Hepatic stellate cell (primary cell): ENCODE results near the gene NT5C1A.

Source experiments
- DNase-seq: peaks from one replicate; pipeline ENCODE4 v3.0.0; 2011; ENCODE audit warnings: low spot score

NT5C1A gene

DNA sequence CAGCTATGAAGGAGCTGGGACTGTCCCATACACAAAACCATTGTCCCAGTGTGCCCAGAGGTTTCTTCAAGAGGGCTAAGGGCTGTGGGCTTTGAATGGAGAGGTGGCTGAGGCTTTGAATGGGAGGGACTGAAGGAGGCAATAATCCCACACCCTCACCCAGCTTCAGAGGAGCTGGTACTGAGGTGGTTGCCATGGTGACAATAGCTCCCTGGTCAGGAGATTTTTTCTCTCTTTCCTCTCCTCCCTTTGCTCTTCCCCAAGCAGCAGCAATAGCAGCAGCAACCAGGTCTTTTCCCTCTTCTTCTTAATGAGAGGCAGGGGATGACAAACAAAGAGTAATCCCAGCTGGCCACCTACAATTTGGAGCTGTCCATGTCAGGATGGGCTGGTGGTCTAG lies 17.7 kb upstream of the NT5C1A start:
- DNase-seq: no peak

DNA sequence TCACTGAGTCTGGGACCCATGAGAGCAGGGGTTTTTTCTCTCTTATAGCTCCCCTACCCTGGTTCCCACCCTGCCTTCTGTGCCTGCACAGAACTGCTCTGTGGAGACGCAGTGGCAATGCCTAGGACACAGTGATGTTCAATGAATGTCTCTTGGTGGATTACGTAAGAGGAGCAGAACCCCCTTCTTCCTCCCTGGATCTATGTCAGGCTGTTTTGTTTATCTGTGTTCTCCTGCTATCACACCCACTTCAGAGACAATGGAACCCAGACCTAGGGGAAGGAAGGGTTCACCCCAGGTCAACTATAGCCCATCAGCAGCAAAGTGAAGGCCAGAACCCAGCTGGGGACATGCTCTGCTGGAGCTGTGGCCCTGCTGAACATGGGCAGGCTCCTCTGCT lies 17.3 kb upstream of the NT5C1A start:
- no peak for DNase-seq

DNA sequence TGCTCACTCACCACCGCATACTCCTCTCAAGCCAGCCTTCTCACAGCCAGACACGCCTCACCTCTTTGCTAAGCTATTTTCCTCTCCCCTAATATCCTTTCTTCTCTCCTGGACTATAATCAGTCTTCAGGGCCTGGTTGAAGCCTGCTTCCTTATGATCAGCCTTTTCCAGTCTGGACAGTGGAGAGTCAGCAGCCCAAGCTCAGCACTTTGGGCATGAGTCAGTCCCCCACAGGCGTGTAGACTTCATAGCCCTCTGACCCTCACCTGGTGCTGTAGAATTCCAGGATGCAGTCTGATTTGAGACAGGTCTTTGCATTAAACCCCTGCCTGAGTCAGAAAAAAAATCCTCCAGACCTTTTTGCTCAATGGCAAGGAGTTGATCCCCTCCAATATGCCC lies 16.8 kb upstream of the NT5C1A start:
- DNase-seq: no peak

DNA sequence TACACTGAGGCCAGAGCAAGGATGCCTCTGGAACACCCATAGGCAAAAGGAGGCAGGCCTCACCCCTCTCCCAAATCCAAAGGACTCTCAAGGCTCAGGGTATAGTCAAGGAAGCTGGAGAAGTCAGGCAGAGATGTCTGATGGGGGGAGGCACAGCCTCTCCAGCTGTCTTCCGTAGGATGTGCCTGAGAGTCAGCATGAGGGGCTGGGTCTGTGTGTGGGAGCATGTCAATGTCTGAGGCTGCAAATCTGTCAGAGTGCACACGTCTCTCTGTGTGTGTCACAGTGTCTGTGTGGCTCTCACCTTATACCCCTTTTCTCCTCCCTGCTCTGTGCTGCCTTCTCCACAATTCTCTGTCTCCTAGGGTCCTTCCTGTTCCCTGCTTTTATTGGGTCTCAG lies 15.3 kb upstream of the NT5C1A start:
- no peak for DNase-seq

DNA sequence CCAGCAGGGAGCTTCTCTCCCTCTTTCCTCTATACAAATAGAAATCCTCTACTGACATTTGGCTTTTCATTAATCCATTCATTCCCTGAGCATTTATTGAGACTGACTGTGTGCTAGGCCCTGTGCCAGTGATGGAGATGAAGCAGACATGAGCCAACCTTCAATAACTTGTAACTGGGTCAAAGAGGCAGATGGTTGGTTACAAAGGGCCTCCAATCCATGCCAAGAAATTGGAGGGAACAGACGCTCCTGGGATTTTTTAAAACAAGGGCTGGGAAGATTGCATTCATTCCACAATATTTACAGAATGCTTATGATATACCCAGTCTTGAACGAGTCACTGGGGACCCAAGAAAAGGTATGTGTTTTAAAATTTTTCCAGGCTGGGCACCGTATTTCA lies 13.2 kb upstream of the NT5C1A start:
- no peak for DNase-seq

DNA sequence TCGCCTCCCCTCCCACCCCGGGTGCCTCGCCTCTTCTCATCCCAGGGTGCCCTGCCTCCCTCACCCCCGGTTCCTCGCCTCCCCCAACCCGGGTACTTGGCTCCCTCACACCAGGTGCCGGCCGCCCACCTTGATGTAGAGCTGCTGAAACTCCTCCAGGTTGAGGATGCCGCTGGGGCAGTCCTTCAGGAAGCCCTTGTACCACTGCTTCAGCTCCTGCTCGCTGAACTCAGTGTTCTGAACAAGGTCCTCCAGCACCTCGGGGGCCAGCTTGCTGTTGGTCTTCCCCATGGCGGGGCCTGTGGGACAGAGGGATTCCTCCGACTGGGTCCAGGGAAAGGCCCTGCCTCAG lies 12.4 kb upstream of the NT5C1A start:
- no peak for DNase-seq

DNA sequence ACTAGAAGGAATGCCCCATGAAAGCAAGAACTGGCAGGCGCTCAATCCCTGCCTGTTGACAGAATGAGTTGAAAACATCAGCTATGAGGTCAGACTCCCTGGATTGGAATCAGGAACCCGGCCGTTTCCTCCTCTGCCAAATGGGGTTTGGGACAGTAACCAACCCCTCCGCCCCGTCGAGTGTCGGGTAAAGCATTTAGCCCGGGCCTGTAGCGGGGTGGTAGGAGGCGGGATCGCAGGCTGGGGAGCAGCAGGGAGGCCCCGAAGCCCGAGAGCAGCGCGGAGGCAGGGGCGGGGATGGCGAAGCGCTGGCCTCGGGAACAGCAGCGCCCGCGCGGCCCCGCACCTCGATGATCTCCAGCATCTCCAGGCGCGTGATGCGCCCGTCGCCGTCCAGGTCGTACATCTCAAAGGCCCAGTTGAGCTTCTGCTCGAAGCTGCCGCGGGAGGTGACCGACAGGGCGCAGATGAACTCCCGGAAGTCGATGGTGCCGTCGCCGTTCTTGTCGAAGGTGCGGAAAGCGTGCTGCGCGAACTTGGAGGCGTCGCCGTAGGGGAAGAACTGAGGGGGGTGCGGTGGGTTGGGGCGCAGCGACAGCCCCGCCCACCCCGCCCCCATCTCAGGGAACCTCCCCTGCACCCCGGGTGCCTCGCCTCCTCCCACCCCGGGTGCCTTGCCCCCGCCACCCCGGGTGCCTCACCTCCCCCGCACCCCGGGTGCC lies 11.8 kb upstream of the NT5C1A start:
- DNase-seq: no peak

DNA sequence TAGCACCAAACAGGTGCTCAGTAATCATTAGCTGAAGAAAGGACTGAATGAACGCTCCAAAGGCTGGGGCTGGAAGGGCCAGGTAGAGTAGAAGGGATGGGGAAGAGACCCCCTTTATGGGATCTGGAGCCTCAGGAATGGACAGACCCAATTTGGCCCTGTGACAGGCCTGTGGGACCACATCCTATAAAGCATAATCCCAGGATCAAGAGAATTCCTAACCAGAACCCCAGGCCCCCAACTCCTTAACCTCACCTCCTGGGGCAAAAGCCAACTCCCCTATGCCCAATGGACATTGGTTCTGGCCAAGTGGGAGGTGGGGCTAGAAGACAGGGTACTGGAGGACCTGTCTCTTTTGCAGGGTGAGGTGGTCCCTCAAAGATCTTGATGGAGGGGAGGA lies 10.1 kb upstream of the NT5C1A start:
- no peak for DNase-seq

DNA sequence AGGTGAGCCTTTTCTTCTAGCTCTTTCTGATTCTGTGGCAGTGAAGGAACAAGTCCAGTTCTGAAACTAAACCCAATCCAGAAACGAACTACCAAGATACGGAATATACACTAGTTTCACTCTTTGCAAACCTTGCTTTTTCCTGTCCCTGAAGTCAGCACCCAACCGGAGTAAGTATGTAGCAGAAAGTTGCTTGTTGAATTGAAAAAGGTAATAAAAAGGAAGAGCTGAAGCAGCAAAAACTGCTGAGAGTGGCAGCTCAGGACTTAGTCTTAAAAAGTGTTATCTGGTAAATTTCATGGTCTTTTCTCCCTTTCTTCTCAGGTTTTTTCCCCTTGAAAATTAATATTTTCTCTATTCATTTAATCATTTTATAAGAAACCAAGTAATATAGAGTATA lies 9.4 kb upstream of the NT5C1A start:
- no peak for DNase-seq

DNA sequence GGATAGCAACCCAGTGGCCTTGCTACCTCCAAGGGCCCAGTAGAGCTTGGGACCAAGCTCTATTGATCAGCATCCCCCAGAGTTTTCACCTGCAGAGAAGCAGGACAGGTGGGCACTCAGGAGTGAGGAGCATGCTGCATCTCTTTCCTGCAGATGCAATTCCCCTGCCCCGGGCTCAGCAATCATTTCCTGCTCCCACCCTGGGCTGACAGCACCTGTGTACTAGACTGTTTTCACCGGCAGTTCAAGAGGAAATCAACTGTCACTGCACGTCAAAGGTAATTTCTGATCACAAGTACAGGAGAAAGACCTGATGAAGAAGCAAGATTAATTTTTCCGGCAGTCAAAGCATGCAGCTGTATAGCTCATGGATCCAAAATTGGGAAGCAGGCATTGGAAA lies 8.8 kb upstream of the NT5C1A start:
- DNase-seq: no peak

DNA sequence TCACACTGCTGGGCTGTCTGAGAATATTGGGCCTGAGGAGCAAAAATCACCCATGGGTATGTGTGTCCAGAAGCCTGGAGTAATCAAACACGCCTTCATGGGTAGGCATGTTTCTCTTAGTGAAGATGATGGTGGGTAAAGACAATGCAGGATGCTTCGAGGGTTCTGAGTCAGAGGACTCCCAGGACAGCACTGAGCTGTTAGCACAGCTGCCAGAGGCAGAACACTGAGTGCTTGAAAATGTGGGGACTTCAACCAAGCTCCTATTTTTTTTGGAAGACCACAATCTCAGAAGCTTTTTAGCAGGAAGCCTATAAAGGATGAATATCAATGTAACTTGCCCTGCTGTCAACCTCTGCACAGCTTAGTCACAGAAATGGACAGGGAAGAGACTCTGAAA lies 7.9 kb upstream of the NT5C1A start:
- no peak for DNase-seq

DNA sequence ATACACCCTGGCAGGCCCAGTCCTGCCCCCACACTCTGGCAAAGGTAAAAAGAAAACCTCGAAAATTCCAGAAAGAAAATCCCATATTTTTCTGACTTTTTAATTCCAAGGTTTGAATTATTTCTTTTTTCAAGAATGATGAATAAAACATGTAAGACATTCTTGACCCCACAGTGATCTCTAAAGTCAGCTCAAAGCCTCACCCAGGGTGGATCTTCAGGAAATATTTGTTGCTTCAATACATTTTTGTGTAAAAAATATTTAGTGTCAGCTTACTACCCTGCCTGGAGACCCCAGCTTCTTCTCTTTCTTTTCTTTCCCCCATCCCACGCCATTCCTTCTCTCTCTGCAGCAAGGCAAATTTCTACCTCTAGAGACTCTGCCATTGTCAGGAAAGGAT lies 7.0 kb upstream of the NT5C1A start:
- DNase-seq: no peak

DNA sequence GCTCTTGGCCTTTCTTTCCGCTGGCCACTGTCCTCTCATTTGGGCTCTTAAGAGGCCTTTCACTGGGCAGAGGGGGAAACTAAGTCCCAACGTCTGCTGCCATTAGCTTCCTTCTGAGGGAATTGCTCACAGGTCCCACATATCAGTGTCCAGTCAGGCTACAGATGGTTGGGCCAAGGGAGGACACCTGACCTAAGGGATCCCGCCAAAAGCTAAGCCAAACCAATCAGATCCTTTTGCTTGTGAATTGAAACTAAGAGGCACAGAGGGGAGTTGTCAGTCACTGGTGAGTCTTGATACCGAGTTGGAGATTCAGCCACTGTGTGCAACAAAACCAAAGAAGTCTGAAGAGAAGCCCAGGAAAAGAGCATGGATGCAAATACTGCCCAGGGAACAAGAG lies 5.7 kb upstream of the NT5C1A start:
- DNase-seq: no peak

DNA sequence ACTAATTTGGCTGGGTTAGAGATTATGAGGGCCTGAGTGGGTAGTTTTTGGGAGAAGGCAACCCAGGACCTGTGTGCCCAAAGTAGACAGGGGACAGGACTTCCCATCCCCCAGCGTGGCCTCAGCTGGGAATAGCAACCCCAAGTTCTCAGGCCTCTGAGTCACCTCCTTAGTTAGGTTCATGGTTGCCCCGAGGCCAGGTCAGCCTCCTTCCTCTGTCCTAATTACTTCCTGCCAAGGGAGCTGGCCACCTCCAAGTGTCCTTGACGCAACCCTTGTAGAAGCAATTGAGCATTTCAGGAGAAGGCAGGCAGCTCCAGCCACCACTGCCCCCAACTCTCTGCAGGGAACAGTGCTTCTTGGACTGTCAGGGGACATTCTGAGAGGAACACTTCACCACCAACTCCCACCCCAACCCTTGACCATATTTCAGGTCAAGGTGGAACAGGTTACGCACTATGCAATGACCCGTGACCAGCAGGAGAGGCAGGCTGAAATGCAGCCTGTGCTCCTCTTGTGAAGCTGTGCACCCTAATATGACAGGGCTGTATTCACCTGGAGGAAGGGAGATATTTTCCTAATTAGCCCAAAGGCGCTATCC lies 5.1 kb upstream of the NT5C1A start:
- no peak for DNase-seq

DNA sequence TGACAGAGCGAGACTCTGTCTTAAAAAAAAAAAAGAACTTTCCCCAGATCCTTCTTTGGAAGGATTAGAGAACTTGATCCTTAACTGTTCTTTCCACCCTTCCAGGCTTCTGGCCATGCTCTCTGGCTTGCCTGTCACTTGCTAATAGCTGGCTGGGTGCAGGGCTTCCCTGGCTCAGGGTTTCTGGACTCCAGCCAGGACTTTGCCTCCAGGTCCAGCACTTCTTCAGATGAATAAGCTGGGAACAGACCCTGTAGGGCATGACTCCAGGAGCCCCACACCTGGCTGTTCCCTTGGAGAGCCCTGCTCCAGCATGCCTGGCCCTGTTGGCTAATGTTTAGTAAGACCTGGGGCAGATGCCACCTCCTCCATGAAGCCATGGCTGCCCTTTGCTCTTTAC lies 3.3 kb upstream of the NT5C1A start:
- DNase-seq: no peak

DNA sequence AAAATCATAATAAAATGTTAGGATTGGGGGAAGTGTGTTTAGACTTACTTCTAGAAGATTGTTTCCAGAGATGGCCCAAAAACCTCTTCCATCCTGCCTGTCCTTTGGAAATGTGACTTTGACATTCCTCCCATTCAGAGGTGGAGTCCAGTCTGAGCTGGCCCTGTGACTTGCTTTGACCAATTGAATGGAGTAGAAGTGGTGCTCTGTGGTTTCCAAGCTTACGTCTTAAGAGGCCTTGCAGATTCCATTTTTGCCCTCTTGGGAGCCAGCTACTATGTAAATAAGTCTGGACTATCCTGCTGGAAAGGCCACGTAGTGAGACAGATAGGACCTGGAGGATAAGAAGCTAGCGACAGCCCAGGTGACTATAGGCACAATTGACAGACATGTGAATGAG lies 1.3 kb upstream of the NT5C1A start:
- DNase-seq: no peak

DNA sequence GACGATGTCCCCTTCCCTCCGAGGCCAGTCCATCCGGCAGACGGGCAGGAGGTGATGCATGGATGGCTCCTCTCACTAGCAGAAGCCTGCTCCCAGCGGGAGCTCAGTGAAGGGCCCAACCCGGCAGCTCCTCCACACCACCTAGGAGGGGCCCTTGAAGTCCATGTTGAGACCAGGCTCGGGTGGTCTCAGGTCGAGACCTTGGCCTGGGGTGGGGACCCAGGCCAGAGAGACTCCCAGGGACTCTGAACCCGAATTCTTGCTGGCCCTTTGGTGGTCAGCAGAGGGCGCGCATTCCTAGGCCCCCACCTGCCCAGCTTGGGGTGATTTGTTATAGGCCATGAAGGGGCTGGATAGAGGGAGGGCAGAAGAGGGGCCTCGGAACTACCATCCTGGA lies 642 bp upstream of the NT5C1A start:
- DNase-seq: no peak

DNA sequence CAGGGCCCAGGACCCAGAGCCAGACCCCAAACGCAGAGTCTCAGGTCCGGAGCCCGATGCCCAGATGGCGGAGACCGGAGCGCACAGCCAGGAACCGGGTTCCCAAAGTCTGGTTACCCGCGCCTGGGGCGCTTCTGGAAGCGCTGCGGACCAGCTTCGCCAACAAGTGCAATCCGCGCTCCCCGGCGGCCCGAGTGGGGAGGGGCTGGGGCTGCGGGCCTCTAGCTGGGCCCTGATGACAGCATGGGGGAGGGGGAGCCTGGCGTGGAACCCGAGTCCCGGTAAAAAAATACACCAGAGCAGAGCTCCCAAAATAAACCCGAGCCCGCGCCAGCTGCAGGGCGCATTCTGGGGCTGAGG lies 494 bp downstream of the NT5C1A start:
- no peak for DNase-seq

DNA sequence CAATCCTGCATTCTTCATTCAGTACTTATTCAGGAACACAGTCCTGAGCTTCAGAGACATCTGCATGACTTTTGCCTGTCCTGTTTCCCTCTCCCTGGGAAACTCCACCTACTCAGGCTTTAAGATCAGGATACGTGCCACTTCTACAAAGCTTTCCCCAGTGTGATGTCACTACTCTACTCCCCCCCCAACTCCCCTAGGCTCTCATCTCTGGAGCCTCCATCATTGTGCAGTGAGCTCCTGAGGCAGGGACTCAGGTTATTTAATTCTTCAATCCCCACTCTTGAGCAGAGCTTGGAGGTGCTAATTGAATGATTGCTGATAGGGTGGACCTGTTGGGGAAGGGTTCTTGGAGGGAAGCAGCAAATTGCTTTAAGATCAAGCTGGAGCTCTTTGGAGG lies 1.2 kb downstream of the NT5C1A start:
- no peak for DNase-seq

DNA sequence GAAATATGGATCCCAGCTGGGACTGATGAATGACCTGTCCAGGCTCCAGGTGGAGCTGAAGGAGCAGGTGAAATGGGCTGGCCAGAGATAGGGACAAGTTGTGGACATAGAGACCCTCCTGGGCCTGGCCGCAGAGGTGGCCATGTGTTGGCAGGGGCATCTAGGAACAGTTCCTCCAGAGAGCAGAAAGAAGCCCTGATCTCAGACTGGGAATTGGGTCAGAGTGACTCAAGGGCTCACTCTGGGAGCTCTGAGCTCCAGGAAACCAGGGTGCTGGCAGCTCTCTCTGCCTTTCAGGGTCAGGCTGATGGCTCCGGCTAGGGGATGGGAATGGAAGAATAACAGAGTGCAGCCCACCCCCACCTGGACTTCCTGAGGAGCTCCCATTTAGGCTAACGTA lies 3.0 kb downstream of the NT5C1A start:
- no peak for DNase-seq

DNA sequence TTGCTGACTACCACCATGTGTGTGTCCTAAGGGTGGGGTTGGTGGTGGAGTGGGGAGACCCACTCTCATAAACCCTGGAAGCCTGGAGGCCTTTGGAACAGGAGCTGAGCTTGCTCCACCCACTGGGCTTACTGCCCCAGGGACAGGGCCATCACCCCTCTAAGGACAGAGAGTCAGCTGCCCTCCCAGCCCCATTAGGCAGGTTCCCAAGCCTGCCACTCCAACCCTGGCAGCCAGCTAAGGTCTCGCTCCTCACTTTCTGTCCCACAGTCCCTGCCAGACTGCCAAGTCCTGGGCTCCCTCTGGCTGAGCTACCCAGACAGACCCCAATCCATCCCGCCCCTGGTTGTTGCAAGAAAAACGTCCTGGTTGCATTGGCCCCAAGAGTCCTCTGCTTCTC lies 3.8 kb downstream of the NT5C1A start:
- DNase-seq: no peak

DNA sequence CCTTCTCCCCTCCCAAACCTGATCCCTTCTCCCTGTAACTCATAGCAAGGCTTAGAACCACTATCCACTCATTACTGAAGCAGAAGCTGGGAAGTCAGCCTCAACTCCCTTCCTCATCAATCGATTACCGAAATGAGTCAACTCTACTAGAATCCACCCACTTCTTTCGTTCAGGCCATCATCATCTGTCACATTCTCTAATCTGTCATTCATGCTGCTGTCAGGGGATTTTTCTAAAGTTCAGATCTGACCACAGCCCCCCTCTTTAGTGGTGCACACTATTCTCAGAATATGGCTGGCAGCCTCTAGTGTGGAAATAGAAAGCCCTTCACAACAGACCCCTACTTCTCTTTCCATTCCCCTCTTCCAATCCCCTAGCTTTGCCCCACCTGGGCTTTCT lies 5.1 kb downstream of the NT5C1A start:
- DNase-seq: no peak

DNA sequence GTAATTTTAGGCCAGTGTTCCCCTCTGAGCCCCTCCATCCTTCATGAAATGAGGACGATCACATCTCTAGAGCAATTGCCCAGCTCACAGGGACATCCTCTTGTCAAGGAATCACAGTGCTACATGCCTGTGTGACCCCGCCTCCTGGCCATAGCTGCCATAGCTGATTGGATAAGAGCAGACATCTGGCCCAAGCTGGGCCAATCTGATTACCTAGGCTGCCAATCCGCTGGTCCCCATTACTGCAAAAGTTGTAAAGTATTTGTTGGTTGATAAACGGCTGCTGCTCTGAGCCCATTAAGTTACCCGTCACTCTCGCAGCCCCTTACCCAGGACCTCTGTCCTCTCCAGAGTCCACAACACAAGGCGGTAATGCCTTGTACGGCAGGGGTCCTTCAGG lies 8.3 kb downstream of the NT5C1A start:
- DNase-seq: no peak

DNA sequence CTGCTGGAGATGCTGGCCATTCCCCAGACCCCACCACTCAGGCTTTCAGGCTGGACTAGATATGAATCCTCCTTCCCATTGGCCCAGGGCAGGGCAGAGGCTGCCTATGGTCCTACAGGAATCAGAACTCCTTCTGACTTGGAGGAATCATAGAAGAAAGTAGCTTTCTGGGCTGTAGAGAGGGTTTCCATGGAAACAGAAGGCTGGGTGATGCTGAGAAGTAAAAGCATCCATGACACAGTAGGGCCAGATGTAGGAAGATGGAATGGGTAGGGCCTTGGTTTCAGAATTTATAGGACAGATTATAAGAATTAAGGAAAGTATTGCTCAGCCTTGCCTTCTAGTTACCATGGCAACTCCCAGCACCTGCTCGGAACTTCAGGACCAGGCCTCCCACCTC lies 9.0 kb downstream of the NT5C1A start:
- DNase-seq: no peak

DNA sequence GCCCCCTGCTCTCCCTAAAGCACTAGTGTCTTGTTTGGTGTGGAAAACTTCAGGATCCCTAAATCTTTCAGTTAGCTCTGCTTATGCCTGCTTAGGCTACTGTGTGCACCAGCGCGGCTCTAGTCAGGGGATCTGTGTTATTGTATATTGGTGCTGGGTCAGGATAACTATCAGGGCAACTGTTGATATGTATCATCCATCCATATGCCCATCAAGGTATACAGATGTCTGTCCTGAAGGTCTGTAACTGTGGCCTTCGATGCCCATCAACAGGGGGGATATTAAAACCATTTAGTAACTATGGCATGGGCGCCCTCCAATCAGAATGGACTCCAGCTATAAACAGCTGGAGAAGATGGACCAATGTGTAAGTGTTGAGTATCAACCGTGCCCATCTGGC lies 12.4 kb downstream of the NT5C1A start:
- no peak for DNase-seq
